ENCODE results near the gene PRDM15. TPM values are rescaled to one million over a fixed set of nuclear protein-coding genes. Genes with fewer than 3 reads are reported as not detected.

The PRDM15 gene
- 3.6 and 6.0 TPM in 2 replicates for total RNA-seq

GRCh38 chr21:41879190-41879998, at the start of gene PRDM15:
PRDM15 (minus strand) TSS chr21:41879344; CDS start chr21:41860363, 18,981 bp downstream.

GRCh38 chr21:41766883-41767605, 112.1 kb downstream of the PRDM15 start, which contains the start of gene RIPK4:
RIPK4 (minus strand) TSS chr21:41767052; CDS start chr21:41767041, 11 bp downstream.

Other genes starting within 250 kb of the PRDM15 start
- under 0.01 TPM in 1 of 2 replicates, not detected in the other for gene RIPK4, start 112.3 kb downstream of the PRDM15 start, total RNA-seq
- 22.2 and 27.0 TPM in 2 replicates for gene C2CD2, start 74.7 kb upstream of the PRDM15 start, total RNA-seq
- 4.3 and 6.5 TPM in 2 replicates for gene ZBTB21, start 131.0 kb upstream of the PRDM15 start, total RNA-seq
- 0.09 and 0.14 TPM in 2 replicates for gene UMODL1, start 192.0 kb upstream of the PRDM15 start, total RNA-seq

All from smooth muscle cell of bladder (primary cell).